ENCODE results near the gene CUL4B.
"Not testable (repeated sequence)": the region's sequence is repeated elsewhere in the genome, so short reads cannot be mapped to it uniquely, and the experiment has no call there.

The CUL4B gene

GRCh38 chrX:120560842-120561633, at the start of gene CUL4B:
Gene CUL4B (minus strand): TSS chrX:120560962. CDS start chrX:120560638, 324 bp downstream.
- DNase-seq (ENCODE audit: low read depth), result peak; percentile 96

GRCh38 chrX:120604361-120604782, 43.6 kb upstream of the CUL4B start:
- peak; percentile 53 for DNase-seq (ENCODE audit: low read depth)

GRCh38 chrX:120603707-120604360, 43.1 kb upstream of the CUL4B start, which contains the start of gene MCTS1:
Gene MCTS1 (plus strand): TSS chrX:120604101. CDS start chrX:120604237, 136 bp downstream.
- peak; percentile 97 for DNase-seq (ENCODE audit: low read depth)

GRCh38 chrX:120585702-120586101, 24.9 kb upstream of the CUL4B start:
- DNase-seq (ENCODE audit: low read depth), result no peak

GRCh38 chrX:120575379-120576114, 14.8 kb upstream of the CUL4B start:
- no peak for DNase-seq (ENCODE audit: low read depth)

- not testable (repeated sequence) for DNase-seq (ENCODE audit: low read depth)
These were observed 13.0 kb upstream of the CUL4B start for GRCh38 chrX:120573806-120574205.

GRCh38 chrX:120570011-120570600, 9.3 kb upstream of the CUL4B start:
- no peak for DNase-seq (ENCODE audit: low read depth)

- no peak for DNase-seq (ENCODE audit: low read depth)
These were observed 7.8 kb upstream of the CUL4B start for GRCh38 chrX:120568609-120569008.

GRCh38 chrX:120568035-120568434, 7.3 kb upstream of the CUL4B start:
- no peak for DNase-seq (ENCODE audit: low read depth)

- DNase-seq (ENCODE audit: low read depth), result no peak
These were observed 6.1 kb upstream of the CUL4B start for GRCh38 chrX:120566817-120567216.

- DNase-seq (ENCODE audit: low read depth), result no peak
These were observed 4.2 kb upstream of the CUL4B start for GRCh38 chrX:120564925-120565324.

- no peak for DNase-seq (ENCODE audit: low read depth)
These were observed 1.8 kb upstream of the CUL4B start for GRCh38 chrX:120562569-120562926.

- no peak for DNase-seq (ENCODE audit: low read depth)
These were observed 1.1 kb upstream of the CUL4B start for GRCh38 chrX:120561634-120562568.

- peak; percentile 64 for DNase-seq (ENCODE audit: low read depth)
These were observed 339 bp downstream of the CUL4B start for GRCh38 chrX:120560405-120560841.

GRCh38 chrX:120559804-120560203, 958 bp downstream of the CUL4B start:
- DNase-seq (ENCODE audit: low read depth), result no peak

- no peak for DNase-seq (ENCODE audit: low read depth)
These were observed 4.5 kb downstream of the CUL4B start for GRCh38 chrX:120556251-120556650.

GRCh38 chrX:120549483-120550452, 11.0 kb downstream of the CUL4B start:
- peak; percentile 94 for DNase-seq (ENCODE audit: low read depth)

- no peak for DNase-seq (ENCODE audit: low read depth)
These were observed 24.7 kb downstream of the CUL4B start for GRCh38 chrX:120536061-120536460.

- no peak for DNase-seq (ENCODE audit: low read depth)
These were observed 26.2 kb downstream of the CUL4B start for GRCh38 chrX:120534413-120535205.
